ENCODE data around the gene SPATA20.

DNA sequence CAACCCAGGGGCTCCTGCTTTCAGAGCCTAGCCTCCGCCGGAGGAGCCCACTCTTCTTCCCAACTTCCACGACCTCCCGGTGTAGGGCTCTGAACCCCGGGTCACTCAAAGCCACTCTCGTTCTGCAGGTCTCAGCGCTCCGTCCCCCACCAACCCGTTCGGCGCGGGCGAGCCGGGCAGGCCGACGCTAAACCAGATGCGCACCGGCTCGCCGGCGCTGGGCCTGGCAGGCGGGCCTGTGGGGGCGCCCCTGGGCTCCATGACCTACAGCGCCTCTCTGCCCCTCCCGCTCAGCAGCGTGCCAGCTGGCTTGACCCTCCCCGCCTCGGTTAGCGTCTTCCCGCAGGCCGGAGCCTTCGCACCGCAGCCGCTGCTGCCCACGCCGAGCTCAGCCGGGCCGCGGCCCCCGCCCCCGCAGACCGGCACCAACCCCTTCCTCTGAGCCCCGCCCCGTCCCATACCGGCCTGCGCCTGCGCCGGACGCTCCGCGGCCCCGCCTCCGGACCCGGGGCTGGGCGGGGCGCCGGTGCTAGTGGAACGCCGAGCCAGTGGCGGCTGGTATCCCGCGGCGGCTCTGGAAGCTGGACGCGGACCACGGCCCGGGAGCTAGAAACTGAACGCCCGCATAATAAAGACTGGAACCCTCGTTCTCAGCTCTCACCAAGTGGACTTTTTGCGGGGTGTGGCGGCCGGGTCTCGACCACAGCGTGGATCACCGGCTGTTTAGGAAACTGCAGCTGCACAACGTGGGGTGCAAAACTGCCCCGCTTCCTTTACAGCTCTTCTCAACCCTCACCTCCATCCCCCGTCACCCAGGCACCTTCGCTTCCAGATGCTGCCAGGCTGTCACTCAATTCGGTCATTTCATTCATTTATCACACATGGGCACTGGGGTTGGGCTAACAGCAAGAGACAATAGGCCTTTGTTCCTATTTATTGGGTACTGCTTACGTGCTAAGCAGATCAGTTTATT is 5.0 kb upstream of the SPATA20 start:
- TF ChIP-seq, protein P1, sequence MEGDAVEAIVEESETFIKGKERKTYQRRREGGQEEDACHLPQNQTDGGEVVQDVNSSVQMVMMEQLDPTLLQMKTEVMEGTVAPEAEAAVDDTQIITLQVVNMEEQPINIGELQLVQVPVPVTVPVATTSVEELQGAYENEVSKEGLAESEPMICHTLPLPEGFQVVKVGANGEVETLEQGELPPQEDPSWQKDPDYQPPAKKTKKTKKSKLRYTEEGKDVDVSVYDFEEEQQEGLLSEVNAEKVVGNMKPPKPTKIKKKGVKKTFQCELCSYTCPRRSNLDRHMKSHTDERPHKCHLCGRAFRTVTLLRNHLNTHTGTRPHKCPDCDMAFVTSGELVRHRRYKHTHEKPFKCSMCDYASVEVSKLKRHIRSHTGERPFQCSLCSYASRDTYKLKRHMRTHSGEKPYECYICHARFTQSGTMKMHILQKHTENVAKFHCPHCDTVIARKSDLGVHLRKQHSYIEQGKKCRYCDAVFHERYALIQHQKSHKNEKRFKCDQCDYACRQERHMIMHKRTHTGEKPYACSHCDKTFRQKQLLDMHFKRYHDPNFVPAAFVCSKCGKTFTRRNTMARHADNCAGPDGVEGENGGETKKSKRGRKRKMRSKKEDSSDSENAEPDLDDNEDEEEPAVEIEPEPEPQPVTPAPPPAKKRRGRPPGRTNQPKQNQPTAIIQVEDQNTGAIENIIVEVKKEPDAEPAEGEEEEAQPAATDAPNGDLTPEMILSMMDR (IDR thresholded peaks at IDR 0.05 in 4 of 5, conservative IDR thresholded peaks at IDR 0.05 in 1 of 5) = peak in 2 of 5 experiments; percentile 13 to 18
- TF ChIP-seq POLR2A (IDR thresholded peaks at IDR 0.05) = peak; percentile 34 to 52
